K562 (cell line): ENCODE measurements around the gene TAF1B. TPM values are rescaled to one million over a fixed set of nuclear protein-coding genes. Genes with fewer than 3 reads are reported as not detected.

Experiments
- HMGN3 ChIP-seq: IDR thresholded peaks from 2 replicates; pipeline ENCODE4 v1.6.1; 2011; ENCODE audit warnings: borderline replicate concordance, low read depth, mild to moderate bottlenecking, mixed read lengths, low read length; ENCODE audit not compliant: insufficient read length; ENCODE audit errors: extremely low read depth
- MITF ChIP-seq: IDR thresholded peaks from 2 replicates; pipeline ENCODE4 v1.6.1; 2014; ENCODE audit warnings: antibody characterized with exemption
- POLR2A ChIP-seq: fragments of 450-650 bp; conservative IDR thresholded peaks from 2 replicates; pipeline ENCODE4 v1.6.1; 2016
- PYGO2 ChIP-seq: fragments of 450-650 bp; IDR thresholded peaks from 2 replicates; pipeline ENCODE4 v1.6.1; 2016; ENCODE audit warnings: mild to moderate bottlenecking, missing genetic modification characterization, moderate library complexity, missing compliant biosample characterization
- SMAD2 ChIP-seq: fragments of 150-350 bp; IDR thresholded peaks from 2 replicates; pipeline ENCODE4 v1.6.1; 2014; ENCODE audit warnings: low read depth, mild to moderate bottlenecking, low read length
- SPI1 ChIP-seq: IDR thresholded peaks from 2 replicates; pipeline ENCODE4 v1.6.1; 2011; ENCODE audit warnings: low read depth, low read length, control low read depth, borderline replicate concordance
- TEAD1 ChIP-seq, 2 experiments: fragments of 450-650 bp in 1 of 2; sonication (generic) in 1 of 2; formaldehyde crosslinking; IDR thresholded peaks; 2 replicates each; pipeline versions ENCODE4 v1.4.0 to v1.8.0; 2020 to 2022; ENCODE audit warnings: mild to moderate bottlenecking in 2 of 2, missing genetic modification reagents in 1 of 2
- polyA plus RNA-seq, 8 experiments: library from polyadenylated mRNA; depleted of rRNA in 4 of 8; stranded (reverse) in 5 of 8; unstranded in 3 of 8; fragments of >200 nt; fragmentation: Nextera tagmentation in 2 of 8; fragmentation: Illumina TruSeq in 1 of 8; extraction: Ambion mirVana in 2 of 8; extraction: Trizol in 1 of 8; gene quantifications; 2 replicates each; pipeline versions ENCODE4 v1.2.1 to v1.2.3, GENCODE V29; 2011 to 2014; ENCODE audit warnings: inconsistent platforms in 1 of 8, missing spikeins in 1 of 8
- total RNA-seq, 7 experiments: library from RNA; depleted of rRNA in 6 of 7; stranded (reverse); fragments of >200 nt in 6 of 7; fragmentation: Illumina TruSeq in 2 of 7; extraction: Trizol in 2 of 7; gene quantifications; 2 replicates each; pipeline versions ENCODE4 v1.2.1 to v1.2.3, GENCODE V29; 2011 to 2021; ENCODE audit warnings: low replicate concordance in 1 of 7
- TF ChIP-seq, protein P1 (sequence below): fragments of 450-650 bp; IDR thresholded peaks from 2 replicates; pipeline ENCODE4 v1.6.1; 2016; ENCODE audit warnings: mild to moderate bottlenecking, moderate library complexity
- TF ChIP-seq, protein P2 (sequence below), 3 experiments: fragments of 200-800 bp in 1 of 3; fragments of 250-450 bp in 1 of 3; fragments of 450-650 bp in 1 of 3; sonication (Bioruptor Pico) in 1 of 3; sonication (Bioruptor generic) in 1 of 3; formaldehyde crosslinking in 1 of 3; IDR thresholded peaks; 2 replicates each; pipeline versions ENCODE4 v1.6.1 to v1.8.0; 2016 to 2022; ENCODE audit warnings: mild to moderate bottlenecking in 2 of 3, missing genetic modification characterization in 2 of 3, missing compliant biosample characterization in 1 of 3, moderate library complexity in 1 of 3

Gene TAF1B
- total and polyA plus RNA-seq, 9 of the 15 experiments (the other 6 are each of a cell fraction or from before 2014, with no cell fraction given), result 8.8 to 25.1 (median 17.3) TPM

- TF ChIP-seq, protein P1, sequence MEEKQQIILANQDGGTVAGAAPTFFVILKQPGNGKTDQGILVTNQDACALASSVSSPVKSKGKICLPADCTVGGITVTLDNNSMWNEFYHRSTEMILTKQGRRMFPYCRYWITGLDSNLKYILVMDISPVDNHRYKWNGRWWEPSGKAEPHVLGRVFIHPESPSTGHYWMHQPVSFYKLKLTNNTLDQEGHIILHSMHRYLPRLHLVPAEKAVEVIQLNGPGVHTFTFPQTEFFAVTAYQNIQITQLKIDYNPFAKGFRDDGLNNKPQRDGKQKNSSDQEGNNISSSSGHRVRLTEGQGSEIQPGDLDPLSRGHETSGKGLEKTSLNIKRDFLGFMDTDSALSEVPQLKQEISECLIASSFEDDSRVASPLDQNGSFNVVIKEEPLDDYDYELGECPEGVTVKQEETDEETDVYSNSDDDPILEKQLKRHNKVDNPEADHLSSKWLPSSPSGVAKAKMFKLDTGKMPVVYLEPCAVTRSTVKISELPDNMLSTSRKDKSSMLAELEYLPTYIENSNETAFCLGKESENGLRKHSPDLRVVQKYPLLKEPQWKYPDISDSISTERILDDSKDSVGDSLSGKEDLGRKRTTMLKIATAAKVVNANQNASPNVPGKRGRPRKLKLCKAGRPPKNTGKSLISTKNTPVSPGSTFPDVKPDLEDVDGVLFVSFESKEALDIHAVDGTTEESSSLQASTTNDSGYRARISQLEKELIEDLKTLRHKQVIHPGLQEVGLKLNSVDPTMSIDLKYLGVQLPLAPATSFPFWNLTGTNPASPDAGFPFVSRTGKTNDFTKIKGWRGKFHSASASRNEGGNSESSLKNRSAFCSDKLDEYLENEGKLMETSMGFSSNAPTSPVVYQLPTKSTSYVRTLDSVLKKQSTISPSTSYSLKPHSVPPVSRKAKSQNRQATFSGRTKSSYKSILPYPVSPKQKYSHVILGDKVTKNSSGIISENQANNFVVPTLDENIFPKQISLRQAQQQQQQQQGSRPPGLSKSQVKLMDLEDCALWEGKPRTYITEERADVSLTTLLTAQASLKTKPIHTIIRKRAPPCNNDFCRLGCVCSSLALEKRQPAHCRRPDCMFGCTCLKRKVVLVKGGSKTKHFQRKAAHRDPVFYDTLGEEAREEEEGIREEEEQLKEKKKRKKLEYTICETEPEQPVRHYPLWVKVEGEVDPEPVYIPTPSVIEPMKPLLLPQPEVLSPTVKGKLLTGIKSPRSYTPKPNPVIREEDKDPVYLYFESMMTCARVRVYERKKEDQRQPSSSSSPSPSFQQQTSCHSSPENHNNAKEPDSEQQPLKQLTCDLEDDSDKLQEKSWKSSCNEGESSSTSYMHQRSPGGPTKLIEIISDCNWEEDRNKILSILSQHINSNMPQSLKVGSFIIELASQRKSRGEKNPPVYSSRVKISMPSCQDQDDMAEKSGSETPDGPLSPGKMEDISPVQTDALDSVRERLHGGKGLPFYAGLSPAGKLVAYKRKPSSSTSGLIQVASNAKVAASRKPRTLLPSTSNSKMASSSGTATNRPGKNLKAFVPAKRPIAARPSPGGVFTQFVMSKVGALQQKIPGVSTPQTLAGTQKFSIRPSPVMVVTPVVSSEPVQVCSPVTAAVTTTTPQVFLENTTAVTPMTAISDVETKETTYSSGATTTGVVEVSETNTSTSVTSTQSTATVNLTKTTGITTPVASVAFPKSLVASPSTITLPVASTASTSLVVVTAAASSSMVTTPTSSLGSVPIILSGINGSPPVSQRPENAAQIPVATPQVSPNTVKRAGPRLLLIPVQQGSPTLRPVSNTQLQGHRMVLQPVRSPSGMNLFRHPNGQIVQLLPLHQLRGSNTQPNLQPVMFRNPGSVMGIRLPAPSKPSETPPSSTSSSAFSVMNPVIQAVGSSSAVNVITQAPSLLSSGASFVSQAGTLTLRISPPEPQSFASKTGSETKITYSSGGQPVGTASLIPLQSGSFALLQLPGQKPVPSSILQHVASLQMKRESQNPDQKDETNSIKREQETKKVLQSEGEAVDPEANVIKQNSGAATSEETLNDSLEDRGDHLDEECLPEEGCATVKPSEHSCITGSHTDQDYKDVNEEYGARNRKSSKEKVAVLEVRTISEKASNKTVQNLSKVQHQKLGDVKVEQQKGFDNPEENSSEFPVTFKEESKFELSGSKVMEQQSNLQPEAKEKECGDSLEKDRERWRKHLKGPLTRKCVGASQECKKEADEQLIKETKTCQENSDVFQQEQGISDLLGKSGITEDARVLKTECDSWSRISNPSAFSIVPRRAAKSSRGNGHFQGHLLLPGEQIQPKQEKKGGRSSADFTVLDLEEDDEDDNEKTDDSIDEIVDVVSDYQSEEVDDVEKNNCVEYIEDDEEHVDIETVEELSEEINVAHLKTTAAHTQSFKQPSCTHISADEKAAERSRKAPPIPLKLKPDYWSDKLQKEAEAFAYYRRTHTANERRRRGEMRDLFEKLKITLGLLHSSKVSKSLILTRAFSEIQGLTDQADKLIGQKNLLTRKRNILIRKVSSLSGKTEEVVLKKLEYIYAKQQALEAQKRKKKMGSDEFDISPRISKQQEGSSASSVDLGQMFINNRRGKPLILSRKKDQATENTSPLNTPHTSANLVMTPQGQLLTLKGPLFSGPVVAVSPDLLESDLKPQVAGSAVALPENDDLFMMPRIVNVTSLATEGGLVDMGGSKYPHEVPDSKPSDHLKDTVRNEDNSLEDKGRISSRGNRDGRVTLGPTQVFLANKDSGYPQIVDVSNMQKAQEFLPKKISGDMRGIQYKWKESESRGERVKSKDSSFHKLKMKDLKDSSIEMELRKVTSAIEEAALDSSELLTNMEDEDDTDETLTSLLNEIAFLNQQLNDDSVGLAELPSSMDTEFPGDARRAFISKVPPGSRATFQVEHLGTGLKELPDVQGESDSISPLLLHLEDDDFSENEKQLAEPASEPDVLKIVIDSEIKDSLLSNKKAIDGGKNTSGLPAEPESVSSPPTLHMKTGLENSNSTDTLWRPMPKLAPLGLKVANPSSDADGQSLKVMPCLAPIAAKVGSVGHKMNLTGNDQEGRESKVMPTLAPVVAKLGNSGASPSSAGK, result peak; percentile 43; the same call in 1 of the 2 replicates
- TF ChIP-seq HMGN3 (peak; percentile 20), TEAD1 (CRISPR knock-in tag; IDR thresholded peaks at IDR 0.05) (no peak), PYGO2 (0 out of 2 replicates have a peak, but pooled peaks have one; percentile 8), SMAD2 (no peak), MITF (no peak), POLR2A (no peak), SPI1 (no peak)
- TF ChIP-seq, protein P2, sequence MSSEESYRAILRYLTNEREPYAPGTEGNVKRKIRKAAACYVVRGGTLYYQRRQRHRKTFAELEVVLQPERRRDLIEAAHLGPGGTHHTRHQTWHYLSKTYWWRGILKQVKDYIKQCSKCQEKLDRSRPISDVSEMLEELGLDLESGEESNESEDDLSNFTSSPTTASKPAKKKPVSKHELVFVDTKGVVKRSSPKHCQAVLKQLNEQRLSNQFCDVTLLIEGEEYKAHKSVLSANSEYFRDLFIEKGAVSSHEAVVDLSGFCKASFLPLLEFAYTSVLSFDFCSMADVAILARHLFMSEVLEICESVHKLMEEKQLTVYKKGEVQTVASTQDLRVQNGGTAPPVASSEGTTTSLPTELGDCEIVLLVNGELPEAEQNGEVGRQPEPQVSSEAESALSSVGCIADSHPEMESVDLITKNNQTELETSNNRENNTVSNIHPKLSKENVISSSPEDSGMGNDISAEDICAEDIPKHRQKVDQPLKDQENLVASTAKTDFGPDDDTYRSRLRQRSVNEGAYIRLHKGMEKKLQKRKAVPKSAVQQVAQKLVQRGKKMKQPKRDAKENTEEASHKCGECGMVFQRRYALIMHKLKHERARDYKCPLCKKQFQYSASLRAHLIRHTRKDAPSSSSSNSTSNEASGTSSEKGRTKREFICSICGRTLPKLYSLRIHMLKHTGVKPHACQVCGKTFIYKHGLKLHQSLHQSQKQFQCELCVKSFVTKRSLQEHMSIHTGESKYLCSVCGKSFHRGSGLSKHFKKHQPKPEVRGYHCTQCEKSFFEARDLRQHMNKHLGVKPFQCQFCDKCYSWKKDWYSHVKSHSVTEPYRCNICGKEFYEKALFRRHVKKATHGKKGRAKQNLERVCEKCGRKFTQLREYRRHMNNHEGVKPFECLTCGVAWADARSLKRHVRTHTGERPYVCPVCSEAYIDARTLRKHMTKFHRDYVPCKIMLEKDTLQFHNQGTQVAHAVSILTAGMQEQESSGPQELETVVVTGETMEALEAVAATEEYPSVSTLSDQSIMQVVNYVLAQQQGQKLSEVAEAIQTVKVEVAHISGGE (CRISPR knock-in tag; IDR thresholded peaks at IDR 0.05), result 0 out of 6 replicates have a peak, but pooled peaks of 1 of the 3 experiments have one; percentile 40
Measured at GRCh38 chr2:9800975-9801726, 42.1 kb upstream of the TAF1B start (continued).
